NB4 (cell line): ENCODE data around the gene CELF1.

Source experiments
- DNase-seq: peaks from one replicate; pipeline ENCODE4 v3.0.0; 2010; ENCODE audit warnings: low read depth
- H3K4me3 ChIP-seq: one replicate; pipeline ENCODE4 v1.5.1; 2011; ENCODE audit warnings: mild to moderate bottlenecking, low read depth, low read length, moderate library complexity
- MAX ChIP-seq: IDR thresholded peaks from 2 replicates; pipeline ENCODE4 v1.6.1; 2011; ENCODE audit warnings: low read depth, low read length
- MYC ChIP-seq: IDR thresholded peaks from 2 replicates; pipeline ENCODE4 v1.6.1; 2011; ENCODE audit warnings: low read depth, low read length
- POLR2A ChIP-seq: IDR thresholded peaks from 2 replicates; pipeline ENCODE4 v1.6.1; 2011; ENCODE audit warnings: mild to moderate bottlenecking; ENCODE audit not compliant: insufficient read length; ENCODE audit errors: extremely low read depth
- TF ChIP-seq, protein P1 (sequence below): IDR thresholded peaks from one replicate; pipeline ENCODE4 v1.5.1; 2012; ENCODE audit warnings: low read depth, low read length

The CELF1 gene

DNA sequence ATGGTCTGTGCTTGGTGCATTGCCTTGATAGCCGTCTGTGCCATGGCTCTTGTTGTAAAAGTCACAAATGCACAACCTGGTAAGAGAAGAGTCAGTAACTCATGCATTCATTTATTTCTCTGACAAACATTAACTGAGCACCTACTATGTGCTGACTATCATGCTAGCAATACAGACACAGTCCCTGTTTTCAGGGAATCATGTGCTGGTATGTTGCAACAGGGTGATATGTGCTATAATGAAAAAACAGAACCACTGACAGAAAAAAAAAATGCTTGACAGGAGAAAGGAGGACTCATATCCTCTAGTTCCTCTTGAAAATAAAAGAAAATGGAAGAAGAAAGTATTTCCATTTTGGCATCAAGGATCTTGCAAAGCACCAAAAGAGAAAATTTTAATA lies 69.5 kb downstream of the CELF1 start:
- TF ChIP-seq MAX (no peak), POLR2A (no peak), MYC (no peak)
- TF ChIP-seq, protein P1, sequence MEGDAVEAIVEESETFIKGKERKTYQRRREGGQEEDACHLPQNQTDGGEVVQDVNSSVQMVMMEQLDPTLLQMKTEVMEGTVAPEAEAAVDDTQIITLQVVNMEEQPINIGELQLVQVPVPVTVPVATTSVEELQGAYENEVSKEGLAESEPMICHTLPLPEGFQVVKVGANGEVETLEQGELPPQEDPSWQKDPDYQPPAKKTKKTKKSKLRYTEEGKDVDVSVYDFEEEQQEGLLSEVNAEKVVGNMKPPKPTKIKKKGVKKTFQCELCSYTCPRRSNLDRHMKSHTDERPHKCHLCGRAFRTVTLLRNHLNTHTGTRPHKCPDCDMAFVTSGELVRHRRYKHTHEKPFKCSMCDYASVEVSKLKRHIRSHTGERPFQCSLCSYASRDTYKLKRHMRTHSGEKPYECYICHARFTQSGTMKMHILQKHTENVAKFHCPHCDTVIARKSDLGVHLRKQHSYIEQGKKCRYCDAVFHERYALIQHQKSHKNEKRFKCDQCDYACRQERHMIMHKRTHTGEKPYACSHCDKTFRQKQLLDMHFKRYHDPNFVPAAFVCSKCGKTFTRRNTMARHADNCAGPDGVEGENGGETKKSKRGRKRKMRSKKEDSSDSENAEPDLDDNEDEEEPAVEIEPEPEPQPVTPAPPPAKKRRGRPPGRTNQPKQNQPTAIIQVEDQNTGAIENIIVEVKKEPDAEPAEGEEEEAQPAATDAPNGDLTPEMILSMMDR, result no peak
- no peak overlapping the region for H3K4me3 ChIP-seq
- DNase-seq, result no peak

- no peak for DNase-seq
- no peak for TF ChIP-seq POLR2A
- TF ChIP-seq MYC, result no peak
- no peak overlapping the region for H3K4me3 ChIP-seq
Observed at GRCh38 chr11:47480762-47481161, 72.2 kb downstream of the CELF1 start.

- no peak overlapping the region for H3K4me3 ChIP-seq
- TF ChIP-seq, protein P1, result no peak
- TF ChIP-seq POLR2A, result no peak
- TF ChIP-seq MAX, result no peak
- no peak for TF ChIP-seq MYC
- DNase-seq, result no peak
Observed at GRCh38 chr11:47478651-47479329, 74.1 kb downstream of the CELF1 start.

DNA sequence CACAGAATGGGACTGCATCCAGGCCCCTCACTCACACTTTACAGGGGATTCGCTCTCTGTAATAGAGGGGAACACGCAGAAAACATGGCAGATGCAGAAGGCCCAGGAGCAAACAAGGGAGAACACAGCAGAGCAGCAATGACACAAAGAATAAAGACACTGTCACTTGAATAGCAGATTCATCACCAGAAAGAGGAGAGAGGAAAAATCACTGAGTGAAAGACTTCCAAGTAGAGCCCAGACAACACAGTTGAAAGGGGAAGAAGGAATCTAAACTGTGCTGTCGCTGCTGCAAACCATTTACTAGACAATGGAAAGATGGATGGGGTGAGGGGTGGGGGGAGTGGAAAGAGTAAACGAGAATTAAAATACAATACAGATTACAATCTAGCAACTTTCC lies 75.2 kb downstream of the CELF1 start:
- DNase-seq, result no peak
- TF ChIP-seq MAX (no peak), MYC (no peak), POLR2A (no peak)
- TF ChIP-seq, protein P1, result no peak
- H3K4me3 ChIP-seq, result no peak overlapping the region

DNA sequence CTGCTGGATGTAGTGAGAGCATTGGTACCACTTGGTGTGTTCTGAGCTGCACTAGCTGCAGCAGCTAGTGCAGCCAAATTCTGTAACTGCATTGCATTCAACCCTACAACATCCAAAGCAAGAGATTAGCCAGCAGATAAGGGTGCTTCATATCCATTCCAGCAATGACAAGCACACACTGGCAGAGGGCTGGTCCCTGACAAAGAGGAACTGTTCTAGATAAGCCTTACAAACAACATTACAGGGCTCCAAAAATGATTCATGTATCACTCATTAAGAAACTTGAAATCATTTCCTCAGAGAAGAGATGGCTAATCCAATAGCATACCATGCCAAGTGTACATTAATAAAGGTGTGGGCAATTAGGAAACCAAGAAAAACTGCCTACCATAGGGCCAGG lies 75.6 kb downstream of the CELF1 start:
- no peak for DNase-seq
- no peak for TF ChIP-seq MAX
- no peak overlapping the region for H3K4me3 ChIP-seq

GRCh38 chr11:47470671-47471070 lies 82.3 kb downstream of the CELF1 start:
- no peak for DNase-seq
- TF ChIP-seq, protein P1, result no peak
- TF ChIP-seq MAX (no peak), POLR2A (no peak), MYC (no peak)
- H3K4me3 ChIP-seq, result no peak overlapping the region
